Body of pancreas (tissue), 4 donors: ENCODE data around the gene KLKB1. TPM values are rescaled to one million over a fixed set of nuclear protein-coding genes. Genes with fewer than 3 reads are reported as not detected.
"Not testable (repeated sequence)": the region's sequence is repeated elsewhere in the genome, so short reads cannot be mapped to it uniquely, and the experiment has no call there.

Source experiments
- ATAC-seq: fragments of 150-250 bp; one replicate; pipeline ENCODE4 v1.9.1; 2016
- DNase-seq, 4 donors: peaks; one replicate each; pipeline ENCODE4 v3.0.0-alpha.2; 2019
- H3K27ac ChIP-seq, 4 donors: fragments of 200-600 bp; sonication (generic); 1 replicate in 3 of 4; 2 replicates in 1 of 4; pipeline versions ENCODE4 v1.5.1 to v1.6.1; 2016 to 2019; ENCODE audit warnings: mild to moderate bottlenecking in 1 of 4, mixed read lengths in 1 of 4, moderate library complexity in 1 of 4
- H3K27me3 ChIP-seq, 2 donors: fragments of 200-600 bp; sonication (generic); one replicate each; pipeline ENCODE4 v1.6.0; 2016; ENCODE audit warnings: mild to moderate bottlenecking in 1 of 2
- H3K36me3 ChIP-seq, 2 donors: fragments of 200-600 bp; sonication (generic); replicated peaks in 1 of 2; 2 replicates each; pipeline ENCODE4 v1.5.1; 2016; ENCODE audit warnings: low read depth in 2 of 2; ENCODE audit not compliant: insufficient read depth in 1 of 2
- H3K4me1 ChIP-seq: fragments of 200-600 bp; sonication (generic); one replicate; pipeline ENCODE4 v1.6.0; 2016
- H3K4me3 ChIP-seq, 2 donors: fragments of 200-600 bp; sonication (generic); 1 replicate in 1 of 2; 2 replicates in 1 of 2; pipeline ENCODE4 v1.5.1; 2016 to 2019
- H3K9me3 ChIP-seq, 3 donors: fragments of 200-600 bp; sonication (generic); 1 replicate in 2 of 3; 2 replicates in 1 of 3; pipeline ENCODE4 v1.5.1; 2016
- CTCF ChIP-seq, 7 experiments: fragments of 450-650 bp in 4 of 7; fragments of 200-600 bp in 3 of 7; sonication (generic) in 3 of 7; IDR thresholded peaks; one replicate each; pipeline ENCODE4 v1.5.1; 2016 to 2019; ENCODE audit warnings: antibody characterized with exemption in 7 of 7
- POLR2A ChIP-seq, 3 donors: fragments of 450-650 bp; IDR thresholded peaks; one replicate each; pipeline ENCODE4 v1.6.1; 2016; ENCODE audit warnings: antibody characterized with exemption in 3 of 3, mild to moderate bottlenecking in 2 of 3
- WGBS, 2 donors: methylation state at CpG; one replicate each; pipeline ENCODE4 v1.1.5; 2017; 5-methylcytosine and 5-hydroxymethylcytosine counted together
- intact Hi-C: fragments of 100-400 bp; cut with DNase I; formaldehyde crosslinking; loops from one replicate; pipeline ENCODE4 v1.15.1; 2023
- total RNA-seq, 2 donors: library from RNA; depleted of rRNA; stranded (reverse); fragments of >200 nt; gene quantifications; one replicate each; pipeline ENCODE4 v1.1.0, GENCODE V29; 2016

KLKB1 gene
- total RNA-seq, 2 donors from 2014 or later: 2.6 to 3.1 TPM

- DNase-seq (peak in 3 of 4 donors; percentile 24 to 45 (median 37)), ATAC-seq (peak; percentile 57)
- Histone ChIP-seq H3K27me3 (no peaks in the 10 kb centered on the region), H3K4me3 (peak within 1 kb of the TSS; percentile 4 to 28), H3K36me3 (no peaks in the 10 kb centered on the region), H3K27ac (peak within 1 kb of the TSS; percentile 62 to 87 (median 82)), H3K9me3 (no peaks in the 10 kb centered on the region), H3K4me1 (peaks cover 30% of the 10 kb centered on the region)
- intact Hi-C loops: no loop called here
- TF ChIP-seq CTCF (IDR thresholded peaks at IDR 0.05) (no peak), POLR2A (IDR thresholded peaks at IDR 0.05) (peak in 2 of 3 donors; percentile 38 to 51)
- 16 to 19% methylated on average over 10 of the region's 10 CpGs for WGBS, 2 donors
These were observed 38.7 kb downstream of the KLKB1 start, which contains the start of gene F11 for GRCh38 chr4:186265683-186266652. F11 (plus strand) TSS chr4:186266189; CDS start chr4:186267137, 948 bp downstream.

- 3 to 6% methylated on average over 8 of the region's 8 CpGs for WGBS, 2 donors
- peak; percentile 69 to 77 (median 73) for DNase-seq
- Histone ChIP-seq H3K4me1 (peaks cover 23% of the 10 kb centered on the region), H3K9me3 (no peaks in the 10 kb centered on the region), H3K27me3 (no peaks in the 10 kb centered on the region), H3K4me3 (peak overlapping the region; percentile 4 to 28), H3K36me3 (no peaks in the 10 kb centered on the region), H3K27ac (peak overlapping the region in 3 of 4 donors; percentile 81 to 87 (median 84))
- ATAC-seq: peak; percentile 89
- TF ChIP-seq CTCF (IDR thresholded peaks at IDR 0.05) (no peak), POLR2A (IDR thresholded peaks at IDR 0.05) (peak in 2 of 3 donors; percentile 55 to 68)
- intact Hi-C loops: no loop called here
These were observed 39.6 kb downstream of the KLKB1 start for GRCh38 chr4:186266729-186267456.

DNA sequence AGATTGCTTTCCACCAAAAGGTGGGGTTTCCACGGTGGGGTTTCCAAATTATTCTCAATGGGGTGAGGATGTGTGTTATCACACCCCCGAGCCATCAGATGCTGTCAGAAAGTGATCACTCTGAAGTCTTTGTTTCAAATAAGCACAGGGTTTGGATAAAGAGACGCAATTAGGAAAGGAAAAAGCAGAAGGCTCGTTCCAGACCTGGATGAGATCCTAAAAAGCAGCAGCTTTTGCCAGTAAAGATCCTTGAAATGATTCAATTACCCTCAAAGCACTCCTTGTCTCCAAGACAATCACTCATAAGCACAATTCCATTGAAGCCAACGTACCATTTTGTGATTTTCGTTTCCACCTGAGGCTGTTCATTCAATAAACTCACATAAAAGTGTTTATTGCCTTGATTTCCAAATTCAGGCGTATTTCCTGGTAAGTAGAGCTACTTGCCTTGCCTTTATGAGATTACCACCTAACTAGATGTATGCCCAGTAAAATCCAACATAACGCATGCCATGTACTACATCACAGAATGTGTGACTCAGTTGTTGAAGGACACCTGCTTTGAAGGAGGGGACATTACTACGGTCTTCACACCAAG, 43.9 kb downstream of the KLKB1 start:
- no peaks in the 10 kb centered on the region for H3K27me3 ChIP-seq
- intact Hi-C loops: no loop called here
- TF ChIP-seq CTCF (IDR thresholded peaks at IDR 0.05) (no peak), POLR2A (IDR thresholded peaks at IDR 0.05) (no peak)
- H3K4me1 ChIP-seq: peaks cover 10% of the 10 kb centered on the region
- H3K4me3 ChIP-seq: no peak overlapping the region
- no peak overlapping the region for H3K27ac ChIP-seq
- H3K9me3 ChIP-seq: peaks cover 0 to 4% (median 0%) of the 10 kb centered on the region in 3 donors
- ATAC-seq: no peak
- 86 to 92% methylated on average over 9 of the region's 9 CpGs for WGBS, 2 donors
- H3K36me3 ChIP-seq: no peaks in the 10 kb centered on the region
- no peak for DNase-seq

GRCh38 chr4:186272699-186273391, 45.5 kb downstream of the KLKB1 start:
- DNase-seq: no peak
- WGBS, 2 donors: 30 to 42% methylated on average over 4 of the region's 4 CpGs
- H3K27me3 ChIP-seq: no peaks in the 10 kb centered on the region
- intact Hi-C loops: no loop called here
- peaks cover 0 to 4% (median 0%) of the 10 kb centered on the region in 3 donors for H3K9me3 ChIP-seq
- H3K36me3 ChIP-seq: no peaks in the 10 kb centered on the region
- TF ChIP-seq POLR2A (IDR thresholded peaks at IDR 0.05): no peak
- TF ChIP-seq CTCF (IDR thresholded peaks at IDR 0.05): no peak
- peaks cover 10% of the 10 kb centered on the region for H3K4me1 ChIP-seq
- H3K4me3 ChIP-seq: no peak overlapping the region
- ATAC-seq: peak; percentile 59
- H3K27ac ChIP-seq: peak overlapping the region in 2 of 4 donors; percentile 40 to 41

- 96 to 99% methylated on average over 5 of the region's 5 CpGs for WGBS, 2 donors
- H3K4me1 ChIP-seq, H3K36me3 ChIP-seq, intact Hi-C loops, H3K4me3 ChIP-seq, H3K27me3 ChIP-seq, DNase-seq, ATAC-seq, H3K9me3 ChIP-seq: not testable (repeated sequence)
- peak overlapping the region in 1 of 4 donors; percentile 40 for H3K27ac ChIP-seq
These were observed 46.1 kb downstream of the KLKB1 start for GRCh38 chr4:186273392-186273789.
